CD4-positive, alpha-beta T cell treated with Interleukin-6 for 4 hours (primary cell): ENCODE results near the gene LRP2.
"Not testable (repeated sequence)": the region's sequence is repeated elsewhere in the genome, so short reads cannot be mapped to it uniquely, and the experiment has no call there.

Experiments
- DNase-seq: peaks from one replicate; pipeline ENCODE4 v3.0.0-alpha.2; 2020; ENCODE audit warnings: mixed read lengths

Gene LRP2

DNA sequence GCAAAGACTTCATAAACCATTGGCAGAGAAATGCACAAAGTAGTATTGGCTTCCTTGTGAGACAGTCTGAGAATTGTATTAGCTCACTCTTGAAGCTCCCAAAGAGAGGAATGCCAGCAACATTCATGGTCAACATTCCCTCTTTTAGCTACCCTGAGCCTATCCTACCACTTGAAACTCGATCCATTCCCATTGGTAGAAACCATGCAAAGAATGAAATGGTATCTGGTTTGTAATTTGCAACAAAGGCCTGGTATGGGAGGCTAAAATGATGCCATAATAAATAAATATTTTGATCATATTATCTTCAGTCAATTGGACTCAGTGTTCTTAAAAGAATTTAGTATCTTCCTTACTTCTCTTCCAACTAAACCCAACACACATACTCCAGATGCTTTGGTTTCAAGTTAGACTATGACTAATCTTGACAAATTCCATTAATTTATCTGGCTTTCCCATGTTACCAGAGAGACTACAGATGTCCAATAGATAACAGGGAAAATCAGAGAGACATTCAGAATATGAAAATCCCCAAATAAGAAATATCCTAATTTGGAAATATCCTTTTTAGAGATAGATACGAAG, 190.1 kb downstream of the LRP2 start:
- no peak for DNase-seq

DNA sequence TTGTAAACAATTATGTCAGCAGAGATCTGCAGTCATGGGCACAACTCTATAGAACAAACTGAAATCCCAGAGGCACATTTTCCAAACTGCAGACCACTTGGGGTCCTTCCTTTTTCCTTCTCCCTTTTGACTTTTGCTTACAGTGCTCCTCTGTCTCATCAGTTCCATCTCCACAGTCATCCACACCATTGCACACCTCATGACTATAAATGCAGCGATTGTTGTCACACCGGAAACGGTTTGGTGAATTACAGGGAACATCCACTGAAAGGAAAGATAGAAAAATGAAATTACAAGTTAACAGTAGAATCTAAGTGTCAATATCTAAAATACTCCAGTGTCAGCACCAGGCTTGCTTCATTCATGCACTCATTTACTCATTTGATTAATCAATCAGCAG, 196.5 kb downstream of the LRP2 start:
- no peak for DNase-seq

DNA sequence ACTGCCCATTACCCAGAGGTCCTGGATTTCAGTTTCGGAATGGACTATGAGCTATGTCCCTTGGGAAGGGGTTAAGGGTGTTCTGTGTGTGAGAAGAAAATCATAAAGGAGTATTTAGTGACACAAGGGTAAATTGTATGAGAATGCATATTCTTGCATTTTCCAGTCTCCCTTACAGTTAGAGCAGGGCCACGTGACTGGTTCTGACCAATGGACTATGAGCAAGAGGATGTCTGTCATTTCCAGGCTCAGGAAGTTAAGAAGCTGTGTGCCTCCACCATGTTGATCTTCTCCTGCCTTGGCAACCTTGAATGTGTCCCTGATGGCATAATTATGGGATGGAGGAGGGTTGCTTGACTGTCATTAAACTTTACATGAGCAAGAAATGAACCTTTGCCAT, 198.0 kb downstream of the LRP2 start:
- no peak for DNase-seq

DNA sequence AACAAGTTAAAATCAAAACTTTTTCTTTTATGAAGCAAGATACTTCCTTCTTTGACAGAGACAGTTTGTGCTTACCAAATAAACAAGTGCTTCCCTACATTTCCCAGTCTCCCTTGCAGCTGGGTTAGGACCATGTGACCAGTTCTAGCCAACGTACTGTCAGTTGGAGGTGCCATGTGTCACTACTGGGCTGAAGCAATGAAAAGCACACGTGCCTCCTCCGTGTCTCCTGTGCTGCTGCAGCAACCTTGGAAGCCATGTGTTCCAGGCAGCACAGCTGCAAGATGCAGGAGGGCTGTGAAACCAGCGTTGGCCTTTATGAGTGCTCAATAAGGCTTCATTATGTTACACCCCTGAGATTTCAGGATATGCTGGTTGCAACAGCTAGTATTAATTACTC, 199.7 kb downstream of the LRP2 start:
- no peak for DNase-seq

DNA sequence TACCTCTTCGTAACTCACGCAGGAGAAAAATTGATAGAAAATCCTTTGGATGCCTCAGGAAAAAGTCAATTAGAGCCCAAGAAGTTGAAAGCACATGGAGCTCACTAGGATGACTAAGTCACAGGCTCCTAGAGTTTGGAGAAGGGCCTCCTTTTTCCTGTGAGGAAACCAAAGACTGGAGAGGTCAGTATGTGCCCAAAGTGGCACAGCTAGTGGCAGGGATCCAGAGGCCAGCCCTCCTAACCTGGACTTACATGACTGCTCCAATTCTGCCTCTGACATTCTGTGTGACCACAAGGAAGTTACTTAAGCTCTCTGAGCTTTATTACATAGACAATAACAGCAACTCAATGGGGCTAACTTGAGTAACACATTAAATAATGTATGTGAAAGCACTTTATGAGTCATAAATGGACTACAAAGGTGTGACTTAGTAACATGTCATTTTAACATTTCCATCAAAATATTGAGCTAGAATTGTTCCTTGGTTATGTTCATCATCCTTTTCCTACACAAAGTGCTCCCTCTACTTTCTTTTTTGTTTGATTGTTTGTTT, 201.3 kb downstream of the LRP2 start:
- DNase-seq, result no peak

DNA sequence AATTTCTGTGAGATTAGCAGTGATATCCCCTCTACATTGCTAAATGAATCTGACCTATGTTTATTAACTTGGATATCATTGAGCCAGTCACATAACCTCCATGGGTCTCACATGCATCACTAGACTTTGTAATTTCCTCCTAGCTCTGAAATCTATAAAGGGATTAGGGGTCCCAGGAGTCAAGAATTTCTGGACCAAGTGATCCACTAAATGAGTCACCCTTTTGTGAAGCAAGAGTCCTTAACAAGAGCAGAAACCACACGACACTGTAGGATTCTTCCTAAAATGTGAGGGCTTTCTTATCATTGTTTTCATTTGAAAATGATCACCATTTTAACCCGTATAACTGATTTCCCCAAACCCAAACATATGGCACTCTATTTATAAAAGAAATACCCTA, 202.6 kb downstream of the LRP2 start:
- no peak for DNase-seq

DNA sequence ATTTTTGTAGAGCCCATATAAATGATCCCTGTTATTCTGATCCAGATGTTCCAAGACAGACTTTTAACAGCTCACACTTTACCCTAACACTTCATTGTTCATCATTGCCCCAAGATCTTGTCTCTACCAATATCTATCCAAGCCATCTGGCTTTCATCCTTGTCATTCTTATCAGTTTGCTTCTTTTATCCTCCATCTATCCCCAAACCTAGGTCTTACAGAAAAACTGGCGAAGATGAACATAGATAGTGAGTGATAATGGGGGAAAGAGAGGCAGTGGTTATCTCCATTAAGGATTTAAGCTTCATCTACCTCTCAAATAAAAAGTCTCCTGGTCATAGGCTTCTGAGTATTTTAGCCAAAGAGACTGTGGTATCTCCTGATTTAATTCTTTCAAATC, 203.5 kb downstream of the LRP2 start:
- DNase-seq, result no peak

DNA sequence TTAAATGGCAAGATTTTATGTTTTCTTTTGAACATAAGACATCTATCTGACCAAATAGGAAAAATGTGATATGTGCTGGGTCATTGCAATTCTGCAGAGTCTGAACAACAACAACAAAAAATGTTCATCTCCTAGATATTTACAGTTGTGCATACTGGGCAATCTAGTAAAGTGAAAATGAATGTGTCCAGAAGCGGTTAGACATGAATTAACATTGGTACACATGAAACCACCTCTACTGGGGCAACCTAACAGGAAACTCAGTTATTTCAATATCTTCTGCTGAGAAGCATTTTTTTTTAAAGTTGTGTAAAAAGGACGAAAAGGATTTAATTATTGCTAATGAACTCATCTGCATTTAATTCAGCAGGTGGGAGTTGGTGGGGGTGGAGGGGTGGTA, 216.1 kb downstream of the LRP2 start:
- no peak for DNase-seq

DNA sequence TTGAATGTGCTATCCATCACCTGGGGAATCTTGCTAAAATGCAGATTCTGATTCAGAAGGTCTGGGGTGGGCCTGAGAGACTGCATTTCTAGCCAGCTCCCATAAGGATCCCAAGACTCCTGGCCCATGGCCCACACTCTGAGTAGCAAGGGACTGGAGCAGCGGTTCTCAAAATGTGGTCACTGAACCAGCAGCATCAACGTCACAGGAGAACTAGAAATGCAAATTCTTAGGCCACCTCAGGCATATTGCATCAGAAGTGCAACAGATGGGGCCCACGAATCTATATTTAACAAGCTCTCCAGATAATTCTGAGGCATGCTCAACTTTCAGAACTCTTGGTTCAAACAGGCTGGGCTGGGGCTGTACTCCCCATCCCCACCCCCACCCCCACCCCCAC, 218.3 kb downstream of the LRP2 start:
- no peak for DNase-seq

DNA sequence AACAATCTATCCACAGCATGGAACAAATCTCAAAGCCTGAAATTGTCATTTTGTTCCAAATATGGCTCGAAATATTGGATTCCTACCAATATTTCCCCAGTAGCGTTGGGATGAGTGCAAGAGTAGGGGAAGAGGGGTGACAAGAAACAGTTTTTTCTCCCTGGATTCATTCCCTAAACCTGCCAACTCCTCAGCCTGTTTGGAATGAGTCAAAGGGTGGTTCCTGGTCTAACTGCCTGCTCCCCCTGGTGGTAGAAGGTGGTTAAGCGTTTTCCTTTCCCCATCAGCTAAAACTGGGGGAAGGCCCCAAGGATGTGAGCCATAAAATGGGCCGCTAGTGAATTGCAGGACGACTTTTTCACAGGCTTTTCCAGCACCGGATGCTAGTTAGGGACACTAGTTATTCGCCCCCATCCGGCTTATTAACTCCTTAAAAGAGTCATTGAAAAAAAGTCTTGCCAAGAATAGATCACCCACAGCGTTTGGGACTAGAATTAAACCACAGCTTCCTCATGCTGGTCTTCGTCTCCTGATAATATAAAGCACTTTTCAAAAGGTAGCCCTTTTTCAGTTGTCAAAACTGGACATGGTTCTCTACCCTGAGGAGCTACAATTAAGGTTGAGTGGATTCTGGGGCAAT, 220.5 kb downstream of the LRP2 start:
- peak; percentile 73 for DNase-seq

DNA sequence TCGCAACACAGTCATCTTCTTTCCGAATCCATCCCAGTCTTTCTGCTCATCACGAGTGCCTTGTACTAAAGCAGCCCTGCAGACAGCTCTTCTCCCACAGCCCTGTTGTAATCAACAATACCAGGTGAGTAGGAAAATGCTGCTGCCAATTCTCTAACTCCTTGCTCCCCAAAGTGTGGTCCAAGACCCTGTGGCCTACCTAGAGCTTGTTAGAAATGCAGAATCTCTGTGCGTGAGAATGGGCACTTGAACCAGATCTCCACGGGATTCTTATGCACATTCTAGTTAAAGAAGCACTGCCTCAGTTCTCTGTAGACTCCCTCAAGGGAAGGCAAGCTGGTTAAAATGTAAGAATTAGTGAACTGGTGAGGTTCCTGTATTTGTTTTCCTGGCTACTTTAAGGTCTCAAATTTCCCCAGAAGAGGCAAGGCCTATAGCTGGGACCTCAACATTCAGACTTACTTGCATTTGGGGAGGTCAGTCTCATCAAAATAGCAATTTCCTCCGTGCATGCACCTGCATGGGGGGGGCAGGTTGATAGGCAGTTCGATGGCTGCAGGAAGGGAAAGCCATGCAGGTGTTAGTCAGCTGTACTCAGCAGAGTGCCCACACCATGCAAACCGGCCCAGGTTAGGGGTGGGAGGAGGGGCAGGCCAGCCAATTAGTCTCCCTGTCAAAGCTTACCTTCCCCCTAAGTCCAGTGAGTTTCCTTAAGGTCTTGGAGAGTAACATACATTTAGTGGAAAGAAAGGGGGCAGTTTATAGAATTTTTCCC, 222.2 kb downstream of the LRP2 start:
- DNase-seq, result no peak

DNA sequence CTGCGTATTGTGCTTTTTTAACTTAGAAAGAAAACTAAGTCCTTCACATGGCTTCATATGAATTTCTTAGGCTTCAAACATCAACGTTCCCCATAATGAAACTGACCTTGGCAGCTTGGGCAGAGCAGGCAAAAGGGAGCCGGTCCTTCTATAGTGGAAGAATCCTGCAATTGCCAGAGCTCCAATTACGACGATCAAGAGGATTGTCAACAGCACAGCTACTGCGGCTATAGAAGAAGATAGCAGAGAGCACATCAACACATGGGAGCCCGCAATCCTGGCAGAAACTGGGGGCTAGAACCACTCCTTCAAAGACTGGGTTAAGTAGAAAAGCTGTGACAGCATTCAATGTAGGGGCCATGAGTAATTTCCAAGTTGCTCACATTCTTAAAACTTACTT, 223.2 kb downstream of the LRP2 start:
- no peak for DNase-seq

DNA sequence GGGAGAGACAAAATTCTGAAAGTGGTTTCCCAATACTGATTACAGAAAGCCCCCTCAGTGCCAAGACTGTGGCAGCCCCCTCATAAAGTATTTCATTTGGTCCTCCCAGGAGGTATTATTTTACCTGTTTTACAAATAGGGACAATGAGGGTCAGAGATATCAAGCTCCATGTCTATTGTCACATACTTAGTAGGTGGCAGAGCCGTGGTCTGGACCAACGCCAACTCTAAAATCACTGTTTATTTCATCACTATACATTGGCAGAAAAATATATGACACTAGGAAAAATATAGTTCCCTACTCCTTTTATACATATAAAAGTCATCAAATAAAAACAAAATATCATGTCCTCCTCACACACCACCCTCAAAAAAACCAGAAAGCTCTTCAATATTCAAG, 224.4 kb downstream of the LRP2 start:
- peak; percentile 4 for DNase-seq

DNA sequence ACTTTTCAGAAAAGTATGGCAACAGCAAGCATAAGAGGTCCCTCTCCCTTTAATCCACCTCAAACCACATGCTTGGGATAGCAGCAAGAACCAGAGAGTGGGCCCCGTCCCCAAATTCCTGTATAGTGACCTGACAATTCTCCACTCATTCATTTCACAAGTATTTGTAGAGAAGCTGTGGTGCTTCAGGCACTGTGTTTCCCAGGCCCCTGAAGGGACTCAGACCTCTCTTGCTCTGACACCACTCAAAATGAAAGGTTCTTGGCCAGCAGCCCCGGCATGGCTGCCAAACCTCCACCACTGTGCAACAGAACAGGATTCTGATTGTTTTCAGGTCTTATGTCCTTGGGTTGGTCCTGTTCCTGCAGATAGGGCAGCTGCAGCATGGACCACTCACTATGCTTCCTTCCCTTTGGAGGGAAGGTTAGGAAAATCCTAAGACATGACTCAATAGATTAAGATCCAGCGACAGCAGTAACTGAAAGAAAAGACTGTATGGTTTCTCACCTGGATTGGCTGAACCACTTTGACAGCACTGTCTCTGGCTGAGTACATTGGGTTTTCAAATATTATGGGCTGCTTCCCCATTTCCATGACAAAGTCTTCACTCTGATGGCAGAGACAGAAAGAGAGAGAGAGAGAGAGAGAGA, 225.3 kb downstream of the LRP2 start:
- DNase-seq, result no peak

DNA sequence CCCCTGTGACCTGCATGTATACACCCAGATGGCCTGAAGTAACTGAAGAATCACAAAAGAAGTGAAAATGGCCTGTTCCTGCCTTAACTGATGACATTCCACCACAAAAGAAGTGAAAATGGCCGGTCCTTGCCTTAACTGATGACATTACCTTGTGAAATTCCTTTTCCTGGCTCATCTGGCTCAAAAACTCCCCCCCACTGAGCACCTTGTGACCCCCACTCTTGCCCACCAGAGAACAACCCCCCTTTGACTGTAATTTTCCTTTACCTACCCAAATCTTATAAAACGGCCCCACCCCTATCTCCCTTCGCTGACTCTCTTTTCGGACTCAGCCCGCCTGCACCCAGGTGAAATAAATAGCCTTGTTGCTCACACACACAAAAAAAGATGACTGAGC, 225.9 kb downstream of the LRP2 start:
- not testable (repeated sequence) for DNase-seq

DNA sequence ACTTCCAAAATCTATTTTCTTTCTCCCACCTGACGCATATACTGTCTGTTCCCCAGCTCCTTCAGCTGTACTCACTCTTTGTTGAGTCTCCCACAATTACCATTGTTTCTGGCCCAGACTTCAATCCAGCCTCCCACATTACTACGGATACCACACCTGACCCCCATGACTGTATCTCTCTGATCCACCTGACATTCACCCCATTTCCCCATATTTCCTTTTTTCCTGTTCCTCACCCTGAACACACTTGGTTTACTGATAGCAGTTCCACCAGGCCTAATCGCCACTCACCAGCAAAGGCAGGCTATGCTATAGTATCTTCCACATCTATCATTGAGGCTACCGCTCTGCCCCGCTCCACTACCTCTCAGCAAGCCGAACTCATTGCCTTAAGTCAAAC, 228.1 kb downstream of the LRP2 start:
- not testable (repeated sequence) for DNase-seq

DNA sequence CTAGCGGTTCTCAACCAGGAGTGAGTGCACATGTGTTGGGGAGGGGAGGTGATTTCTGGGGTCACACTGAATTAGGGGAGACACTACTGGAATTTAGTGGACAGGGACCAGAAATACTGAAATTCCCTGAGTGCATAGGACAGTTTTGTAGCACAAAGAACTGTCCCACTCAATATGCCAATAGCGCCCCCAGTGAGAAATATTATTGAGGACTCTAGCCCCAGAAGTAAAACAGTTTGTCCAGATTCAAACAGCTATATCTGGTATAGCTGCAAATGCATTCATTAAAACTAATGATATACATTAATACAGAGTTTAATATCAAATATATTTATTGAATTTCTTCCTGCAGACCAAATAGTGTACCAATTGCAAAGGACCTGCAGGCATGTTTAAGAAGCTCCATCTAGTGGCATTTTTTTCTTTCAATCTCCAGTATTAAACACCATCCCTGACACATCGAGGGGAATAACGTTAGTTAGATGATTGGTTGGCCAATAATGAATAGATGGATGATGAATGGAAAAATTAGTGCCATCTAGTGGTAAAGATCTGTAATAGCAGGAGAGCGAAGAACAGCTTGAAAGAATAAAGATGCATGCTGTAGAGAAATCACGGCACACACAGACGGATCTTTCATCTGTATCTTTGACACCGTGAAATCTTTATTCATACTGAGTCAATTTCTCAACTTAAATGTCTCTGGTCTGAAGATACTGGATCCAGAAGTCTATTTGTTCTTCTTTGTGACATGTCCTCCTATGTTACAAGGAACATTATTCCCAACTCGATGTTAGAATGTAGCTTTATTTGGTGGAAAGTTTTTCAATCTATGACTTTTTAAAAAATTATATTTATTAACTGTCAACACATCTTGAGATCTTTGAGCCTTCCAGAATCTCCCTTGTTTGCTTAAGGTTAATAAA, 230.5 kb downstream of the LRP2 start:
- no peak for DNase-seq

DNA sequence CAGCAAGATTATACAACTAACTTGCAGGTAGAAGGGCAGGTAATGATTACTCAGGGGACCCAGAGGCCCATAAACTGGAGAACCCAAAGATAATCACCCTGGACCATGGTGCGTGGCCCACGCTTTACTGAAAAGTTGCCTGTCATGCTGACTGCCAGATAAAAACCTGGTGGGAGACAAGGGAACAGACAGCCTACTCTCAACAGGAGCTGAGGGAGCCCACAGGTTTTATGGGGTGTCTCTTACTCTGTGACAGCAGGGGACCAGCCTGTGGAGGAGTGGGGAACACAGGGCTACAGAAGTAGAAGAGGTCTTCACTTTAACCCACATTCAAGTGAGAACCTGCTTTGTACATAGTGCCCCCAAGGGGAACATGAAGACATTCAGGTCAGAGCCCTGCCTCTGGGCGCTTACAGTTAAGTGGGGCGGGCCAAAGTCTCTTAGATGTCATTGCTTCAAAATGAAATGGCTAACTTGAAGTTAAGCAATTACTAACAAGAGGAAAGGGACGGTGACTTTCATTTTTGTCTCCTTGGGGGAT, 232.6 kb downstream of the LRP2 start:
- no peak for DNase-seq

DNA sequence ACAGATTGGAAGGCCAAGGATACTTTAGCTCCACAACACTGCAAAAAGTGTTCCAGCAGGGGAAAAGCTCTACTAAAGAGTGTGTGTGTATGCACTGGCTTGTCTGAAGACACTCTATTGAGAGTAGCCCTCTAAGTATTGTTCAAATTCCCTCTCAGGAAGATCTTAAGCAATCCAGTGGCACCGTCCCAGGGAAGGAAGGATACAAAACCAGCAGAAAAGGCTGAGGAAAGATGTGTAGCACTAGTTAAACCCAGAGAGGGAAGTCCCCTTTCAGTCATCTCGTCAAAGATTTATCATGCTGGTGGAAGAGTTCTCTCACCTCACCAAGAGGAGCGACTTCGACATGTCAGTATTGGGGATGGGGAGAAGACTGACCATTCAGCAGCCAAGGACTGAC, 242.5 kb downstream of the LRP2 start:
- no peak for DNase-seq

DNA sequence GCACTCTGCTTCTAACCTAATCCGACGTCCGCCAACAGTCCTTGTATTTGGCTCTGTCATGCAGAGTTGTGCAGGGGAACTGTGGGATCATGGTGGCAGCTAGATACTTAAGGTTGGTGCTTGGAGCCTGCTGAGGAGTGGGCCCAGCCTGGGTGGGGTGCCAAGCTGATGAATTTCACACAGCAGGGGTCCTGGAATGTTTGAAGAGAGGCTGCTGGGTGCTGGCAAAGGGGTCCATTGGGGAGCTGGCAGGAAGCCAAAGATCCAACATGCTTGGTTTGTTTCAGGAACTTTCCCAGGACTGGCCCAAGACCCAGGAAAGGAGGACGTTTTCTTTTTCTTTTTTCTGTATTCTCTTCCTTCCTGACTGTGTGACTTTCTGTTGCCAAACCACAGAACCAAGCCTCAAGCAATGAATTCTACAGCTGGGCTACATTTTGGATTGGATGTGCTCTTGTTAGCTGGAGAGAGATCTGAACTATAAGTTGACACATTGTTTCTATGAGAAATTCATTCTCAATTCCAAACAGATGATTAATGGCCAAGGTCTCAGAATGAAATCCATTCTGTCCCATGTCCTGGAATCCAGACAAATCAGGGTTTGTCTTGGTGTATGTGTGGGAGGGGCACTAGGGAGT, 243.1 kb downstream of the LRP2 start:
- DNase-seq, result no peak

DNA sequence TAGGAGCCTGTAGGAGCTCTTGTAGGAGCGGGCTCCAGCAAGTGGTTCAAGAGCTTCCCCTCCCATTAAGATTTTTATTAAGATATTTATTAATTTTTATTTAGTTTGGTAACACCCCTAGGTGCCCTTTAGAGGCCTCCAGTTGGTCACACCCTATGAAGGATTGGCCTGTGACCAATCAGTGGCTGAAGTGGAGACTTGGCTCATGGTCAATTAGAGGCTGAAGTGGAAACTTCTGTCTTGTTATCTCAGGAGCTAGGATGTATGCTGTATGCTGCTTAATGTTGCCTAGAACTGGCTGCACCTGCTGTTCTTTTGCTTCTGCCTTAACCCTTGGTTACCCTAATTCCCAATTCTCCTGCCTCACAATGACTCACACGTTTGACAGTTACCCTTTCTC, 244.3 kb downstream of the LRP2 start:
- no peak for DNase-seq

DNA sequence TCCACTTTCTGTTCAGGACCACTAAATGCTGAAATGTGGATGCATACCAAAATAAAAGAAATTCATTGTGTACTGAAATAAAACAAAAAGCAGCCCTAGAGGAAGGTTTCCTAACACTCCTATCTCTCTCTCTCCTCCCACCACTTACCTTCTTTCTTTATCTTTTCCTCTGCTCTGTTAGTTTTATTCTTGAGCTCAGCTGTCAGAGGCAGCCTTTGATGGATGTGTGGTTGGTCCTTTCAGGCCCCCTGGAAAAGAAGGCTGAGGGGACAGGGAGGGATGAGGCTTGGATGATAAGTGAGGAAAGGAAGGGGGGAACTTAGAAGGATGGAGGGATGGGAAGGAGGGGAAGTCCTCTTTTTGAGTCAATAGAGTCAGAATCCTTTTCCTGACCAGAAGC, 245.3 kb downstream of the LRP2 start:
- no peak for DNase-seq
